Measurements from ENCODE around the gene RASA3. TPM values are rescaled to one million over a fixed set of nuclear protein-coding genes. Genes with fewer than 3 reads are reported as not detected.

Gene RASA3
- total and polyA plus RNA-seq, 10 of the 15 experiments (the other 5 are each of a cell fraction or from before 2014, with no cell fraction given) = 0.79 to 33.9 (median 17.6) TPM

DNA sequence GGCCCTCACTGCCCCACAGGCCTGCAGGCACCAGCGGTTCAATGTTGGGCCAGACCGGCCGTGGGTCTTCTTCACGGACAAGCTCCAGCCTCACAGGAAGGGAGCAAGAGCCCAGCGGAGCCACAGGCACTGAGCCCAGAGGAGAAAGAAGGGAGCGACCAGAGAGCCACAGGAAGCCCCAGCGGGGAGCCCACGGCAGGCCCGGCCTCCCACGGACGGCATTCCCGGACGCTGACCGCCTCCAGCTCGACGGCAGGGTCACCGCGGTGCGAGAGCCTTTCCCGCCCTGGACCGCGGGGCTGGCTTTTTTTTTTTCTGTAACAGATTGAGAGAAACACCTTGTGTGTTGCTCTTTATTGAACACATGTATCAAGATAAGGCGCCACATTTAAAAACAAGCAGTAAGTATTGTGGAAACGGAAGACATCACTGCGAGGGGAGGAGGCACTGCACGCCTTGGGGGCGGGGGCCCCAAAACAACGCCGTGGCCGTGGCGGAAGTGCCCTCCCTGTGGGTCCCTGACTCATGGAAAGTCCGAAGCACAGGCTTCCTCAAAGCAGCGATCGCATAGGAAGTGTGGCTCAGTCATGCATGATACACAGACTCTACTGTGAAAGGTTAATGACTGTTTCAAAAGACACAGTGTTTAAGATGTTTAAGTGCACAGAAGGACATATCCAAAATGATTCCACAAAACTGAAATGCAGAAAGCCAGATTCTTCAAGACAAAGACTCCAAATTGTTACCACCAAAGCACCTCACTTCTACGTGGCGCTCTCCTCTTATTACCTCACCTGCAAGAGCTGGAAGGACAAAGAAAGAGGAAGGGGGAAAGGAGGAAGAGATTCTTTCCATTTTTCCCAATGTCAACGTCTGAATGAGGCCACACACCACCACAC lies 3.5 kb downstream of the RASA3 start (continued):
- TF ChIP-seq, protein P1, sequence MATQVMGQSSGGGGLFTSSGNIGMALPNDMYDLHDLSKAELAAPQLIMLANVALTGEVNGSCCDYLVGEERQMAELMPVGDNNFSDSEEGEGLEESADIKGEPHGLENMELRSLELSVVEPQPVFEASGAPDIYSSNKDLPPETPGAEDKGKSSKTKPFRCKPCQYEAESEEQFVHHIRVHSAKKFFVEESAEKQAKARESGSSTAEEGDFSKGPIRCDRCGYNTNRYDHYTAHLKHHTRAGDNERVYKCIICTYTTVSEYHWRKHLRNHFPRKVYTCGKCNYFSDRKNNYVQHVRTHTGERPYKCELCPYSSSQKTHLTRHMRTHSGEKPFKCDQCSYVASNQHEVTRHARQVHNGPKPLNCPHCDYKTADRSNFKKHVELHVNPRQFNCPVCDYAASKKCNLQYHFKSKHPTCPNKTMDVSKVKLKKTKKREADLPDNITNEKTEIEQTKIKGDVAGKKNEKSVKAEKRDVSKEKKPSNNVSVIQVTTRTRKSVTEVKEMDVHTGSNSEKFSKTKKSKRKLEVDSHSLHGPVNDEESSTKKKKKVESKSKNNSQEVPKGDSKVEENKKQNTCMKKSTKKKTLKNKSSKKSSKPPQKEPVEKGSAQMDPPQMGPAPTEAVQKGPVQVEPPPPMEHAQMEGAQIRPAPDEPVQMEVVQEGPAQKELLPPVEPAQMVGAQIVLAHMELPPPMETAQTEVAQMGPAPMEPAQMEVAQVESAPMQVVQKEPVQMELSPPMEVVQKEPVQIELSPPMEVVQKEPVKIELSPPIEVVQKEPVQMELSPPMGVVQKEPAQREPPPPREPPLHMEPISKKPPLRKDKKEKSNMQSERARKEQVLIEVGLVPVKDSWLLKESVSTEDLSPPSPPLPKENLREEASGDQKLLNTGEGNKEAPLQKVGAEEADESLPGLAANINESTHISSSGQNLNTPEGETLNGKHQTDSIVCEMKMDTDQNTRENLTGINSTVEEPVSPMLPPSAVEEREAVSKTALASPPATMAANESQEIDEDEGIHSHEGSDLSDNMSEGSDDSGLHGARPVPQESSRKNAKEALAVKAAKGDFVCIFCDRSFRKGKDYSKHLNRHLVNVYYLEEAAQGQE (IDR thresholded peaks at IDR 0.05; ENCODE audit: low read depth, low read length) = 0 out of 2 replicates have a peak, but pooled peaks have one; percentile 8
- TF ChIP-seq EGR1 (IDR thresholded peaks at IDR 0.05; ENCODE audit: borderline replicate concordance in 1 of 2, low read depth in 2 of 2, low read length in 2 of 2) (peak in 1 of 2 experiments; percentile 56; a peak in 1 of 3 replicates), ZNF207 (IDR thresholded peaks at IDR 0.05; ENCODE audit: borderline replicate concordance) (no peak), MXI1 (IDR thresholded peaks at IDR 0.05; ENCODE audit: low read depth, low read length) (peak; percentile 97), ZNF274 (IDR thresholded peaks at IDR 0.05; ENCODE audit: insufficient read depth, insufficient read length) (no peak), WRNIP1 (IDR thresholded peaks at IDR 0.05; ENCODE audit: borderline replicate concordance, low read depth, low read length) (no peak), SMC3 (IDR thresholded peaks at IDR 0.05; ENCODE audit: borderline replicate concordance, low read length) (peak; percentile 14; the same call in 1 of the 2 replicates), MYC (IDR thresholded peaks at IDR 0.05; ENCODE audit: insufficient read depth, insufficient read length, insufficient replicate concordance, low read length, severe bottlenecking) (no peak)
- TF ChIP-seq, protein P2, sequence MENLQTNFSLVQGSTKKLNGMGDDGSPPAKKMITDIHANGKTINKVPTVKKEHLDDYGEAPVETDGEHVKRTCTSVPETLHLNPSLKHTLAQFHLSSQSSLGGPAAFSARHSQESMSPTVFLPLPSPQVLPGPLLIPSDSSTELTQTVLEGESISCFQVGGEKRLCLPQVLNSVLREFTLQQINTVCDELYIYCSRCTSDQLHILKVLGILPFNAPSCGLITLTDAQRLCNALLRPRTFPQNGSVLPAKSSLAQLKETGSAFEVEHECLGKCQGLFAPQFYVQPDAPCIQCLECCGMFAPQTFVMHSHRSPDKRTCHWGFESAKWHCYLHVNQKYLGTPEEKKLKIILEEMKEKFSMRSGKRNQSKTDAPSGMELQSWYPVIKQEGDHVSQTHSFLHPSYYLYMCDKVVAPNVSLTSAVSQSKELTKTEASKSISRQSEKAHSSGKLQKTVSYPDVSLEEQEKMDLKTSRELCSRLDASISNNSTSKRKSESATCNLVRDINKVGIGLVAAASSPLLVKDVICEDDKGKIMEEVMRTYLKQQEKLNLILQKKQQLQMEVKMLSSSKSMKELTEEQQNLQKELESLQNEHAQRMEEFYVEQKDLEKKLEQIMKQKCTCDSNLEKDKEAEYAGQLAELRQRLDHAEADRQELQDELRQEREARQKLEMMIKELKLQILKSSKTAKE (IDR thresholded peaks at IDR 0.05; ENCODE audit: low read depth, poor library complexity, severe bottlenecking) = peak; percentile 52
- TF ChIP-seq, protein P3, sequence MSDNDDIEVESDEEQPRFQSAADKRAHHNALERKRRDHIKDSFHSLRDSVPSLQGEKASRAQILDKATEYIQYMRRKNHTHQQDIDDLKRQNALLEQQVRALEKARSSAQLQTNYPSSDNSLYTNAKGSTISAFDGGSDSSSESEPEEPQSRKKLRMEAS (IDR thresholded peaks at IDR 0.05; ENCODE audit: low read depth, low read length) = peak; percentile 85

All from GM12878 (cell line).